PC-3 (cell line): ENCODE results near the gene PARP12. TPM values are rescaled to one million over a fixed set of nuclear protein-coding genes. Genes with fewer than 3 reads are reported as not detected.

Experiments
- ATAC-seq: fragments of 200-7000 bp; cut with Tn5 transposase; 2 replicates; pipeline ENCODE4 v1.9.1; 2020; ENCODE audit warnings: mild to moderate bottlenecking, moderate library complexity
- BruUV-seq: library from RNA; stranded (reverse); fragments of 400-500 nt; replicated peaks from 2 replicates; lab custom pipeline; 2021; lab: Mats Ljungman, UMichigan
- CTCF ChIA-PET: fragments of 300-600 bp; sonication (Branson Sonifier 250); formaldehyde crosslinking; loops from one replicate; lab custom pipeline; 2022; ENCODE audit warnings: antibody characterized with exemption; lab: Charles Lee
- POLR2A ChIA-PET: fragments of 300-600 bp; sonication (Branson Sonifier 250); formaldehyde crosslinking; loops from one replicate; lab custom pipeline; 2022; ENCODE audit warnings: antibody characterized with exemption; ENCODE audit not compliant: unreplicated experiment; lab: Charles Lee
- DNase-seq: peaks from one replicate; pipeline ENCODE4 v3.0.0-alpha.2; 2015
- H2AFZ ChIP-seq: fragments of 300-600 bp; sonication (generic); 2 replicates; pipeline ENCODE4 v1.6.0; 2016; ENCODE audit warnings: antibody characterized with exemption, low read length
- H3F3A ChIP-seq: fragments of 300-600 bp; sonication (generic); one replicate; pipeline ENCODE4 v1.6.0; 2017; ENCODE audit warnings: antibody characterized with exemption, low read length, control low read depth, mild to moderate bottlenecking; ENCODE audit not compliant: unreplicated experiment
- H3K27ac ChIP-seq: fragments of 300-600 bp; sonication (generic); 2 replicates; pipeline ENCODE4 v1.5.1; 2016; ENCODE audit warnings: mild to moderate bottlenecking, low read length
- H3K27me3 ChIP-seq: fragments of 300-600 bp; sonication (generic); 2 replicates; pipeline ENCODE4 v1.6.1; 2016; ENCODE audit warnings: low read length, mixed read lengths
- H3K36me3 ChIP-seq: fragments of 300-600 bp; sonication (generic); 2 replicates; pipeline ENCODE4 v1.6.1; 2016; ENCODE audit warnings: low read depth, mixed run types, low read length, mixed read lengths
- H3K4me1 ChIP-seq: fragments of 300-600 bp; sonication (generic); 2 replicates; pipeline ENCODE4 v1.5.1; 2016; ENCODE audit warnings: low read length; ENCODE audit not compliant: insufficient read depth
- H3K4me2 ChIP-seq: fragments of 300-600 bp; sonication (generic); 2 replicates; pipeline ENCODE4 v1.6.0; 2016; ENCODE audit warnings: low read length
- H3K4me3 ChIP-seq: fragments of 300-600 bp; sonication (generic); 2 replicates; pipeline ENCODE4 v1.5.1; 2016; ENCODE audit warnings: mild to moderate bottlenecking, low read length, mixed read lengths
- H3K79me2 ChIP-seq: fragments of 300-600 bp; sonication (generic); 2 replicates; pipeline ENCODE4 v1.6.1; 2017; ENCODE audit warnings: low read length, mixed read lengths
- H3K9ac ChIP-seq: fragments of 300-600 bp; sonication (generic); 2 replicates; pipeline ENCODE4 v1.6.0; 2016; ENCODE audit warnings: mild to moderate bottlenecking, low read length
- H3K9me2 ChIP-seq: fragments of 300-600 bp; sonication (generic); replicated peaks from 2 replicates; pipeline ENCODE4 v1.6.1; 2016; ENCODE audit warnings: mixed run types, low read length, mixed read lengths
- H3K9me3 ChIP-seq: fragments of 300-600 bp; sonication (generic); 2 replicates; pipeline ENCODE4 v1.6.1; 2016; ENCODE audit warnings: low read length, mixed read lengths
- H4K20me1 ChIP-seq: fragments of 300-600 bp; sonication (generic); 2 replicates; pipeline ENCODE4 v1.6.1; 2016; ENCODE audit warnings: low read length, mixed read lengths
- EZH2 ChIP-seq: fragments of 300-600 bp; sonication (generic); IDR thresholded peaks from one replicate; pipeline ENCODE4 v1.6.1; 2017; ENCODE audit warnings: antibody characterized with exemption, mild to moderate bottlenecking, low read length; ENCODE audit not compliant: unreplicated experiment
- EZH2phosphoT487 ChIP-seq: fragments of 300-600 bp; sonication (generic); IDR thresholded peaks from 2 replicates; pipeline ENCODE4 v1.6.1; 2018; ENCODE audit warnings: mild to moderate bottlenecking, antibody characterized with exemption, low read length, borderline replicate concordance
- intact Hi-C: fragments of 100-400 bp; cut with micrococcal nuclease; formaldehyde crosslinking; loops from 2 replicates; pipeline ENCODE4 v1.9.0; 2023
- total RNA-seq: library from RNA; depleted of rRNA; stranded (reverse); fragments of >200 nt; gene quantifications from 2 replicates; pipeline ENCODE4 v1.2.3, GENCODE V29; 2014
- TF ChIP-seq, protein P1 (sequence below): fragments of 300-600 bp; sonication (generic); conservative IDR thresholded peaks from 2 replicates; pipeline ENCODE4 v1.5.1; 2017; ENCODE audit warnings: antibody characterized with exemption, low read depth, mild to moderate bottlenecking, low read length

PARP12 gene
- total RNA-seq, 1 experiment from 2014 or later: 28.1 TPM

DNA sequence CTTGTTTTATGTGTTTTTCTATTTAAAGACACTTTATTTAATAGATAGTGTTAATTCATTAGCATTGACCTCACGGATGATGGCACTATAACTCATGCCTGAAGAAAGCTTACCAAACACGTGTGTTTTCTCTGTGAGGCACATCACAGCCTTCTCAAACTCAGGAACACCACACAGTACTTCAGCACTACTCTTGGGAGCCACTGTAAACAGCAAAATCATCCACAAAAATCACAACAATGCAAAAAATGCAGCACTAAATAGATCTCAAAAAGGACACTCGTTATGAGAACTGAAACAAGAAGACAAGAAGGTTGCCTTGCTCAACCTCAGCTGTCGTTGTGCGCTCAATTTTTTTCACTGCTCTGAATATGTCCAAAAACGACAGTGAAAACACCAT lies 12.0 kb upstream of the PARP12 start:
- Histone ChIP-seq H4K20me1 (no peaks in the 10 kb centered on the region), H3K9ac (no peak overlapping the region), H3K27me3 (no peaks in the 10 kb centered on the region), H2AFZ (no peak overlapping the region), H3K4me3 (no peak overlapping the region), H3K4me2 (no peak overlapping the region), H3K79me2 (no peaks in the 10 kb centered on the region), H3K27ac (no peak overlapping the region), H3F3A (no peaks in the 10 kb centered on the region), H3K9me2 (no peaks in the 10 kb centered on the region), H3K4me1 (0 out of 2 replicates have a peak, but pooled peaks cover 3% of the 10 kb centered on the region), H3K9me3 (no peaks in the 10 kb centered on the region), H3K36me3 (no peaks in the 10 kb centered on the region)
- ChIA-PET CTCF (no interaction called here), POLR2A (no interaction called here)
- TF ChIP-seq, protein P1, sequence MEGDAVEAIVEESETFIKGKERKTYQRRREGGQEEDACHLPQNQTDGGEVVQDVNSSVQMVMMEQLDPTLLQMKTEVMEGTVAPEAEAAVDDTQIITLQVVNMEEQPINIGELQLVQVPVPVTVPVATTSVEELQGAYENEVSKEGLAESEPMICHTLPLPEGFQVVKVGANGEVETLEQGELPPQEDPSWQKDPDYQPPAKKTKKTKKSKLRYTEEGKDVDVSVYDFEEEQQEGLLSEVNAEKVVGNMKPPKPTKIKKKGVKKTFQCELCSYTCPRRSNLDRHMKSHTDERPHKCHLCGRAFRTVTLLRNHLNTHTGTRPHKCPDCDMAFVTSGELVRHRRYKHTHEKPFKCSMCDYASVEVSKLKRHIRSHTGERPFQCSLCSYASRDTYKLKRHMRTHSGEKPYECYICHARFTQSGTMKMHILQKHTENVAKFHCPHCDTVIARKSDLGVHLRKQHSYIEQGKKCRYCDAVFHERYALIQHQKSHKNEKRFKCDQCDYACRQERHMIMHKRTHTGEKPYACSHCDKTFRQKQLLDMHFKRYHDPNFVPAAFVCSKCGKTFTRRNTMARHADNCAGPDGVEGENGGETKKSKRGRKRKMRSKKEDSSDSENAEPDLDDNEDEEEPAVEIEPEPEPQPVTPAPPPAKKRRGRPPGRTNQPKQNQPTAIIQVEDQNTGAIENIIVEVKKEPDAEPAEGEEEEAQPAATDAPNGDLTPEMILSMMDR: no peak
- no peak for TF ChIP-seq EZH2phosphoT487
- no peak for TF ChIP-seq EZH2
- DNase-seq: no peak
- no peak for ATAC-seq
- no TSS peak for BruUV-seq
- intact Hi-C loops: no loop called here

DNA sequence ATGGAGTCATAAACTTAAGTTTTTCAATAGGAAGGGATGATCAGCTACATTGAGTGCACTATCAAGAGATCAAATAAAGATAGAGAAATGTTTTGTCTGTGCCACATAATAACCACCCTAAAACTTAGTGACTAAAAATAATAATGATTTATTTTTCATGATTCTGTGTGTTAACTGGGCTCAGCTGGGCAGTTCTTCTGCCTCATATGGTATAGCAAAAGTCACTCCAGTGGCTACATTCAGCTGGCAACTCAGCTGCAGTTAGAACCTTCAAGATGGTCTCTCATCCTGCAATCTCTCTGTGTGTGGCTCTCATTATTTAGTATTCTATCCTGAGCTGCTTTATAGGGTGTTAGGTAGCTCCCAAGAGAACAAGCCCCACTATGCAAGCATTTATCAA lies 7.8 kb upstream of the PARP12 start:
- Histone ChIP-seq H3K27me3 (no peaks in the 10 kb centered on the region), H3K9me3 (0 out of 2 replicates have a peak, but pooled peaks cover 5% of the 10 kb centered on the region), H3K36me3 (no peaks in the 10 kb centered on the region; the same call in 1 of the 2 replicates), H3K27ac (no peak overlapping the region), H4K20me1 (no peaks in the 10 kb centered on the region), H3K9ac (no peak overlapping the region), H3F3A (no peaks in the 10 kb centered on the region), H3K9me2 (no peaks in the 10 kb centered on the region), H3K79me2 (no peaks in the 10 kb centered on the region), H3K4me1 (no peaks in the 10 kb centered on the region), H3K4me2 (no peak overlapping the region), H3K4me3 (no peak overlapping the region), H2AFZ (no peak overlapping the region)
- BruUV-seq: no TSS peak
- ChIA-PET POLR2A (no interaction called here), CTCF (no interaction called here)
- ATAC-seq (no peak), DNase-seq (no peak)
- intact Hi-C loops: no loop called here
- TF ChIP-seq EZH2 (no peak), EZH2phosphoT487 (no peak)
- TF ChIP-seq, protein P1: no peak

DNA sequence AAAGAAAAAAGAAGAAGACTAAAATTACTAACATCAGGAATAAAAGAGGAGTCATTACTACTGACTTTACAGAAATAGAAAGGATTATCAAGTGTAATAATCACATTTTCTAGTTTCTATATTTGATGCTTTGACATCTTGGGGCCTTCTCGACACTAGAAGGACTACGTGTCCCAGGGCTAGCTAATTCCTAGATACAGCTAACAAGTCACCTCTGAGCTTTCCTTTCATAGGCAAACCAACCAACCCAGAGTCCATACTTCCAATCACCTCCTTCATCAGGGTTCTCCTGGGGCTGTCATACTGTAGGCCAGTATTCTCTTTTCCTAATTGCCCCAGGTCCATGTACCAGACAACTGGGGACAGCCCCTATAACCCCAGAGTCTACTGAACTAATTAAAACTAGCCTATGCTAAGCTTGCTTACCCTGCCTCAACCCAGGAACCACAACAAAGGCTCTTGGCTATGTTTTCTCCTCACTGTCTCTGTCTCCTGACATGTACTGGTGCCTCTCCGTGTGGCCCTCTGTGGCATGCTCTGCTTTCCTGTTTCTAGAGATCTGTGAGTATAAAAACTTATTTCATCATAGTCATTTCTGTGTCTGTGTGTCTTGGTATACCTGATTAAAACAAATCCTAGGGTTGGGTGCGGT lies 6.7 kb upstream of the PARP12 start:
- DNase-seq: no peak
- TF ChIP-seq EZH2 (no peak), EZH2phosphoT487 (no peak)
- TF ChIP-seq, protein P1: no peak
- Histone ChIP-seq H3K27ac (no peak overlapping the region), H3K27me3 (no peaks in the 10 kb centered on the region), H3K9ac (no peak overlapping the region), H3K9me3 (0 out of 2 replicates have a peak, but pooled peaks cover 5% of the 10 kb centered on the region), H3K79me2 (no peaks in the 10 kb centered on the region), H3K4me1 (no peaks in the 10 kb centered on the region), H3K4me3 (no peak overlapping the region), H3K9me2 (no peaks in the 10 kb centered on the region), H3K36me3 (no peaks in the 10 kb centered on the region; the same call in 1 of the 2 replicates), H2AFZ (no peak overlapping the region), H3F3A (no peaks in the 10 kb centered on the region), H4K20me1 (no peaks in the 10 kb centered on the region), H3K4me2 (no peak overlapping the region)
- no peak for ATAC-seq
- POLR2A ChIA-PET: no interaction called here
- CTCF ChIA-PET: no interaction called here
- intact Hi-C loops: no loop called here
- no TSS peak for BruUV-seq
